IMR-90 (cell line): ENCODE results near the gene INIP. TPM values are rescaled to one million over a fixed set of nuclear protein-coding genes. Genes with fewer than 3 reads are reported as not detected.

ENCODE experiments used
- ATAC-seq: fragments of 200-7000 bp; cut with Tn5 transposase; 2 replicates; pipeline ENCODE4 v1.9.1; 2020; ENCODE audit warnings: low read depth, mild to moderate bottlenecking, moderate library complexity
- BruUV-seq: library from RNA; stranded (reverse); fragments of 400-500 nt; replicated peaks from 2 replicates; lab custom pipeline; 2021; lab: Mats Ljungman, UMichigan
- CTCF ChIA-PET: fragments of 300-600 bp; formaldehyde crosslinking; extraction: SDS; loops from one replicate; lab custom pipeline; 2021; ENCODE audit warnings: antibody characterized with exemption; lab: Yijun Ruan, JAX
- POLR2A ChIA-PET: fragments of 300-600 bp; sonication (Branson Sonifier 250); formaldehyde crosslinking; loops from one replicate; lab custom pipeline; 2022; ENCODE audit warnings: antibody characterized with exemption; ENCODE audit not compliant: unreplicated experiment; lab: Charles Lee
- DNase-seq: peaks from one replicate; pipeline ENCODE4 v3.0.0; 2013
- H2AFZ ChIP-seq: replicated peaks from 2 replicates; pipeline ENCODE3; 2013; ENCODE audit warnings: low read length, mild to moderate bottlenecking; ENCODE audit not compliant: poor library complexity
- H2AK5ac ChIP-seq: 2 replicates; pipeline ENCODE4 v1.6.1; 2013; ENCODE audit warnings: low read depth, low read length, inconsistent platforms
- H2AK9ac ChIP-seq: replicated peaks from 2 replicates; pipeline ENCODE3; 2013; ENCODE audit warnings: mild to moderate bottlenecking, low read depth, low read length, moderate library complexity; ENCODE audit not compliant: poor library complexity
- H2BK120ac ChIP-seq: 2 replicates; pipeline ENCODE4 v1.6.1; 2013; ENCODE audit warnings: low read depth, low read length, inconsistent platforms
- H2BK15ac ChIP-seq: 3 replicates; pipeline ENCODE4 v1.6.1; 2013; ENCODE audit warnings: low read depth, low read length, inconsistent platforms
- H2BK20ac ChIP-seq: 2 replicates; pipeline ENCODE4 v1.6.1; 2013; ENCODE audit warnings: low read depth, mild to moderate bottlenecking, inconsistent platforms, low read length, moderate library complexity
- H2BK5ac ChIP-seq: 2 replicates; pipeline ENCODE4 v1.6.1; 2013; ENCODE audit warnings: mild to moderate bottlenecking, low read depth, low read length, inconsistent platforms; ENCODE audit not compliant: poor library complexity, severe bottlenecking
- H3K14ac ChIP-seq: replicated peaks from 2 replicates; pipeline ENCODE4 v1.6.1; 2013; ENCODE audit warnings: low read depth, low read length, inconsistent platforms
- H3K18ac ChIP-seq: 2 replicates; pipeline ENCODE4 v1.6.1; 2013; ENCODE audit warnings: low read depth, low read length, control low read depth
- H3K23ac ChIP-seq: 2 replicates; pipeline ENCODE4 v1.6.1; 2013; ENCODE audit warnings: low read depth, low read length, inconsistent platforms
- H3K27ac ChIP-seq: 2 replicates; pipeline ENCODE4 v1.5.1; 2013; ENCODE audit warnings: mild to moderate bottlenecking, control low read depth, low read length; ENCODE audit not compliant: insufficient read depth
- H3K27me3 ChIP-seq: 2 replicates; pipeline ENCODE4 v1.6.1; 2013; ENCODE audit warnings: low read length; ENCODE audit not compliant: control insufficient read depth, insufficient read depth
- H3K36me3 ChIP-seq: 2 replicates; pipeline ENCODE4 v1.6.1; 2013; ENCODE audit warnings: low read length, mixed read lengths; ENCODE audit not compliant: control insufficient read depth, insufficient read depth
- H3K4ac ChIP-seq: 2 replicates; pipeline ENCODE4 v1.6.1; 2013; ENCODE audit warnings: low read depth, low read length, inconsistent platforms
- H3K4me1 ChIP-seq: 2 replicates; pipeline ENCODE4 v1.6.1; 2013; ENCODE audit warnings: low read length, mixed read lengths; ENCODE audit not compliant: control insufficient read depth, insufficient read depth
- H3K4me2 ChIP-seq: 2 replicates; pipeline ENCODE4 v1.6.1; 2013; ENCODE audit warnings: low read depth, mild to moderate bottlenecking, control low read depth, low read length, moderate library complexity
- H3K4me3 ChIP-seq: 2 replicates; pipeline ENCODE4 v1.5.1; 2013; ENCODE audit warnings: low read depth, mild to moderate bottlenecking, control low read depth, low read length, moderate library complexity; ENCODE audit not compliant: insufficient read depth
- H3K56ac ChIP-seq: 2 replicates; pipeline ENCODE4 v1.6.1; 2013; ENCODE audit warnings: low read length, inconsistent platforms; ENCODE audit not compliant: insufficient read depth; ENCODE audit errors: extremely low read depth
- H3K79me1 ChIP-seq, 2 experiments: 2 replicates each; pipeline ENCODE4 v1.6.1; 2013; ENCODE audit warnings: low read length in 2 of 2, inconsistent platforms in 1 of 2, low read depth in 1 of 2
- H3K9ac ChIP-seq: 2 replicates; pipeline ENCODE4 v1.6.1; 2013; ENCODE audit warnings: low read depth, low read length, control low read depth
- H3K9me1 ChIP-seq: 2 replicates; pipeline ENCODE4 v1.6.1; 2013; ENCODE audit warnings: low read length, inconsistent platforms; ENCODE audit not compliant: insufficient read depth
- H3K9me3 ChIP-seq: 2 replicates; pipeline ENCODE4 v1.6.1; 2013; ENCODE audit warnings: low read length; ENCODE audit not compliant: control insufficient read depth, insufficient read depth
- H4K20me1 ChIP-seq: 2 replicates; pipeline ENCODE4 v1.6.1; 2013; ENCODE audit warnings: low read length, inconsistent platforms; ENCODE audit not compliant: insufficient read depth
- H4K5ac ChIP-seq: 2 replicates; pipeline ENCODE4 v1.6.1; 2013; ENCODE audit warnings: mild to moderate bottlenecking, low read depth, low read length, control low read depth
- H4K8ac ChIP-seq, 2 experiments: 2 replicates each; pipeline ENCODE4 v1.6.1; 2013; ENCODE audit warnings: low read depth in 2 of 2, low read length in 2 of 2, control low read depth in 1 of 2, inconsistent platforms in 1 of 2
- H4K91ac ChIP-seq: 2 replicates; pipeline ENCODE4 v1.6.1; 2013; ENCODE audit warnings: low read depth, low read length, inconsistent platforms; ENCODE audit not compliant: insufficient read depth
- BHLHE40 ChIP-seq: fragments of 150-350 bp; IDR thresholded peaks from 2 replicates; pipeline ENCODE4 v1.6.1; 2016; ENCODE audit warnings: mild to moderate bottlenecking, low read depth, low read length
- CEBPB ChIP-seq: IDR thresholded peaks from 2 replicates; pipeline ENCODE4 v1.6.1; 2012; ENCODE audit warnings: low read depth, low read length, improper control_type of control experiment
- CHD1 ChIP-seq: IDR thresholded peaks from 2 replicates; pipeline ENCODE4 v1.6.1; 2012; ENCODE audit warnings: low read depth, low read length, improper control_type of control experiment
- CTCF ChIP-seq: conservative IDR thresholded peaks from 2 replicates; pipeline ENCODE4 v1.5.1; 2012; ENCODE audit warnings: mild to moderate bottlenecking, low read depth, low read length, improper control_type of control experiment
- ELK1 ChIP-seq: fragments of 150-350 bp; IDR thresholded peaks from 2 replicates; pipeline ENCODE4 v1.6.1; 2016; ENCODE audit warnings: low read depth, mild to moderate bottlenecking, low read length, moderate library complexity, borderline replicate concordance
- FOS ChIP-seq: fragments of 150-350 bp; IDR thresholded peaks from 2 replicates; pipeline ENCODE4 v1.6.1; 2016; ENCODE audit warnings: low read depth, low read length
- MAFK ChIP-seq: IDR thresholded peaks from 2 replicates; pipeline ENCODE4 v1.6.1; 2012; ENCODE audit warnings: low read depth, low read length, improper control_type of control experiment
- MAZ ChIP-seq: IDR thresholded peaks from 2 replicates; pipeline ENCODE4 v1.6.1; 2012; ENCODE audit warnings: low read depth, mild to moderate bottlenecking, low read length, improper control_type of control experiment, moderate library complexity, borderline replicate concordance
- MXI1 ChIP-seq: IDR thresholded peaks from 2 replicates; pipeline ENCODE4 v1.6.1; 2012; ENCODE audit warnings: low read depth, mild to moderate bottlenecking, low read length, moderate library complexity, borderline replicate concordance
- NFE2L2 ChIP-seq: fragments of 150-350 bp; IDR thresholded peaks from 2 replicates; pipeline ENCODE4 v1.6.1; 2016; ENCODE audit warnings: low read depth, mild to moderate bottlenecking, low read length
- POLR2A ChIP-seq: IDR thresholded peaks from 2 replicates; pipeline ENCODE4 v1.6.1; 2012; ENCODE audit warnings: mild to moderate bottlenecking, low read depth, low read length
- RAD21 ChIP-seq: IDR thresholded peaks from 2 replicates; pipeline ENCODE4 v1.6.1; 2012; ENCODE audit warnings: low read length, improper control_type of control experiment
- RCOR1 ChIP-seq: IDR thresholded peaks from 2 replicates; pipeline ENCODE4 v1.6.1; 2012; ENCODE audit warnings: mild to moderate bottlenecking, low read length, improper control_type of control experiment; ENCODE audit not compliant: insufficient replicate concordance
- RFX5 ChIP-seq: IDR thresholded peaks from 2 replicates; pipeline ENCODE4 v1.8.0; 2012; ENCODE audit warnings: low read depth, mild to moderate bottlenecking, low read length, moderate library complexity
- SMC3 ChIP-seq: fragments of 150-350 bp; IDR thresholded peaks from 2 replicates; pipeline ENCODE4 v1.6.1; 2016; ENCODE audit warnings: low read depth, mild to moderate bottlenecking, antibody characterized with exemption, low read length, moderate library complexity
- USF2 ChIP-seq: fragments of 150-350 bp; IDR thresholded peaks from 2 replicates; pipeline ENCODE4 v1.6.1; 2017; ENCODE audit warnings: mild to moderate bottlenecking, antibody characterized with exemption, low read length, low read depth
- WGBS, 2 experiments: methylation state at CpG; one replicate each; pipeline versions ENCODE4 v1.1.5 to v1.1.7; 2013; ENCODE audit warnings: missing lambda C conversion rate in 2 of 2; ENCODE audit not compliant: insufficient read length in 1 of 2; ENCODE audit errors: extremely low coverage in 2 of 2; 5-methylcytosine and 5-hydroxymethylcytosine counted together
- dilution Hi-C: fragments of 300-500 bp; cut with HindIII; formaldehyde crosslinking; loops from one replicate; pipeline ENCODE4 v1.14.3; 2018; ENCODE audit warnings: low sequenced_read_pairs; ENCODE audit not compliant: unreplicated experiment
- in situ Hi-C: fragments of 300-500 bp; cut with MboI; formaldehyde crosslinking; loops from 3 replicates; pipeline ENCODE4 v1.14.3; 2019; ENCODE audit warnings: low sequenced_read_pairs, inconsistent platforms, mixed read lengths
- intact Hi-C: fragments of 100-400 bp; cut with micrococcal nuclease; formaldehyde crosslinking; loops from 2 replicates; pipeline ENCODE4 v1.10.0; 2022
- polyA plus RNA-seq, 3 experiments: library from polyadenylated mRNA; depleted of rRNA; stranded (reverse); fragments of >200 nt; gene quantifications; 2 replicates each; pipeline ENCODE4 v1.2.3, GENCODE V29; 2012; ENCODE audit warnings: low replicate concordance in 1 of 3
- total RNA-seq: library from RNA; depleted of rRNA; stranded (reverse); fragments of >200 nt; gene quantifications from 2 replicates; pipeline ENCODE4 v1.2.3, GENCODE V29; 2012

Gene INIP
- total and polyA plus RNA-seq, 2 of the 4 experiments (the other 2 are of a cell fraction) = 11.1 to 15.4 TPM

DNA sequence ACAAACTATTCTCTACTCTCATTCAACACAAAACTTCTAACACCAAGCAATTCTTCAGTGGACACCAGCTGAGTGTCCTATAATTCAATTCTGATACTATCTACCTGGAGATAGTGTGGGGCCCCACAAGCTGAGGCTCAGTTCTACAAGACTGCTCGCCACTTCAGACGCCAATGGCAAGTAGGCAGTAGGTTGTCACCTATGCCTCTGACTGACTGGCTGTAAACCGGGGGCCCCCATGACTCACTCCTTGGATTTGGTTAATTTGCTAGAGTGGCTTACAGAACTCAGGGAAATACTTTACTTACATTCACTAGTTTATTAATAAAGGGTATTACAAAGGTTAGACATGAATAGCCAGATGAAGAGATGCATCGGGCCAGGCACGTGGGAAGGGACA lies 21.5 kb downstream of the INIP start:
- Histone ChIP-seq H3K4me2 (no peak overlapping the region), H3K27me3 (no peaks in the 10 kb centered on the region), H4K20me1 (no peaks in the 10 kb centered on the region; the same call in 1 of the 2 replicates), H2AFZ (no peak overlapping the region), H3K9ac (no peak overlapping the region), H2AK5ac (no peak overlapping the region), H3K9me1 (peaks cover 5% of the 10 kb centered on the region; the same call in 1 of the 2 replicates), H4K8ac (no peak overlapping the region), H3K4me3 (no peak overlapping the region), H4K91ac (no peak overlapping the region), H3K9me3 (no peaks in the 10 kb centered on the region), H3K27ac (no peak overlapping the region), H3K23ac (no peak overlapping the region), H3K4me1 (no peaks in the 10 kb centered on the region), H2BK15ac (no peak overlapping the region), H3K56ac (no peak overlapping the region), H3K79me1 (peaks cover 7 to 8% of the 10 kb centered on the region in 2 experiments), H2BK20ac (no peak overlapping the region), H2BK5ac (no peak overlapping the region), H3K14ac (no peak overlapping the region; the same call in 1 of the 2 replicates), H4K5ac (no peak overlapping the region), H2BK120ac (no peak overlapping the region), H3K18ac (no peak overlapping the region), H3K36me3 (peaks cover 7% of the 10 kb centered on the region), H2AK9ac (peak overlapping the region; percentile 48), H3K4ac (no peak overlapping the region)
- in situ Hi-C loops = no loop called here
- TF ChIP-seq MXI1 = no peak
- no peak for TF ChIP-seq MAFK
- TF ChIP-seq RAD21 = no peak
- TF ChIP-seq ELK1 = no peak
- TF ChIP-seq POLR2A = no peak
- no peak for TF ChIP-seq SMC3
- no peak for TF ChIP-seq CTCF
- TF ChIP-seq RCOR1 = no peak
- no peak for TF ChIP-seq FOS
- TF ChIP-seq CEBPB = no peak
- TF ChIP-seq CHD1 = no peak
- TF ChIP-seq MAZ = no peak
- TF ChIP-seq BHLHE40 = no peak
- no peak for TF ChIP-seq USF2
- no peak for TF ChIP-seq RFX5
- TF ChIP-seq NFE2L2 = no peak
- ATAC-seq (no peak), DNase-seq (no peak)
- dilution Hi-C loops = no loop called here
- no CpG with 5 or more reads among the region's 5 CpGs for WGBS, 2 experiments
- BruUV-seq = no TSS peak
- CTCF ChIA-PET = no interaction called here
- intact Hi-C loops = no loop called here
- POLR2A ChIA-PET = no interaction called here
